Heart left ventricle (tissue), 16 donors: ENCODE data around the gene RBM26. TPM values are rescaled to one million over a fixed set of nuclear protein-coding genes. Genes with fewer than 3 reads are reported as not detected.

Experiments used
- ATAC-seq, 4 donors: fragments of 200-7000 bp; cut with Tn5 transposase; one replicate each; pipeline ENCODE4 v1.9.1; 2020 to 2022; ENCODE audit warnings: moderate library complexity in 4 of 4, mild to moderate bottlenecking in 3 of 4, moderate number of reproducible peaks in 1 of 4
- DNase-seq, 5 donors: peaks; one replicate each; pipeline ENCODE4 v3.0.0-alpha.2; 2020
- H3K27ac ChIP-seq, 12 donors: fragments of 200-600 bp; sonication (generic) in 4 of 12; one replicate each; pipeline versions ENCODE4 v1.5.0 to v1.8.0; 2016 to 2022; ENCODE audit warnings: mild to moderate bottlenecking in 2 of 12
- H3K27me3 ChIP-seq, 9 donors: fragments of 200-600 bp; sonication (generic) in 2 of 9; one replicate each; pipeline versions ENCODE4 v1.5.1 to v1.8.0; 2016 to 2022; ENCODE audit warnings: mild to moderate bottlenecking in 3 of 9
- H3K36me3 ChIP-seq, 9 donors: fragments of 200-600 bp; sonication (generic) in 2 of 9; one replicate each; pipeline versions ENCODE4 v1.5.0 to v1.8.0; 2018 to 2022; ENCODE audit warnings: mild to moderate bottlenecking in 2 of 9
- H3K4me1 ChIP-seq, 12 donors: fragments of 200-600 bp; sonication (generic) in 4 of 12; one replicate each; pipeline versions ENCODE4 v1.5.0 to v1.8.0; 2016 to 2022; ENCODE audit warnings: mild to moderate bottlenecking in 3 of 12
- H3K4me3 ChIP-seq, 12 donors: fragments of 200-600 bp; sonication (generic) in 4 of 12; one replicate each; pipeline versions ENCODE4 v1.5.0 to v1.8.0; 2017 to 2022; ENCODE audit warnings: mild to moderate bottlenecking in 9 of 12, moderate library complexity in 4 of 12
- H3K9me3 ChIP-seq, 12 donors: fragments of 200-600 bp; sonication (generic) in 4 of 12; one replicate each; pipeline versions ENCODE4 v1.5.0 to v1.8.0; 2016 to 2022; ENCODE audit warnings: mild to moderate bottlenecking in 1 of 12
- CTCF ChIP-seq, 12 donors: fragments of 200-600 bp; sonication (generic) in 4 of 12; IDR thresholded peaks; one replicate each; pipeline versions ENCODE4 v1.5.0 to v1.8.0; 2018 to 2022; ENCODE audit warnings: antibody characterized with exemption in 12 of 12, mild to moderate bottlenecking in 5 of 12
- POLR2A ChIP-seq, 2 donors: fragments of 450-650 bp; IDR thresholded peaks; one replicate each; pipeline ENCODE4 v1.6.1; 2017; ENCODE audit warnings: antibody characterized with exemption in 2 of 2, mild to moderate bottlenecking in 2 of 2, moderate library complexity in 2 of 2
- WGBS, 4 donors: extraction: QIAGEN DNeasy Blood & Tissue Kit in 2 of 4; methylation state at CpG; one replicate each; pipeline versions ENCODE4 v1.1.5 to v1.1.7; 2013 to 2018; 5-methylcytosine and 5-hydroxymethylcytosine counted together
- intact Hi-C, 10 donors: fragments of 100-400 bp; cut with DNase I; formaldehyde crosslinking; loops; one replicate each; pipeline versions ENCODE4 v1.11.1 to v1.14.2; 2022
- polyA plus RNA-seq, 2 donors: library from polyadenylated mRNA; stranded (reverse); fragments of 200-250 nt; gene quantifications; one replicate each; pipeline ENCODE4 v1.2.3, GENCODE V29; 2013
- total RNA-seq, 9 donors: library from RNA; depleted of rRNA in 2 of 9; stranded (reverse); fragments of >200 nt in 2 of 9; fragmentation: NEBNext Ultra II Directional in 3 of 9; extraction: Animal tissue kit (Norgen Biotek cat#: 25700) in 3 of 9; gene quantifications; one replicate each; pipeline versions ENCODE4 v1.1.0 to v1.2.4, GENCODE V29; 2016 to 2023
- donor health status: ischemic (EF 13 %, LVEDD 7.1; RV severe dilation, severe dysfunction).
- donor health status: healthy with polysubstance abuse.
- donor health status: DM: no; HTN: yes; CAD: no.
- donor health status: DM: no; HTN: no; CAD: no.
- donor health status: ischemic (EF 25% LVEDD 6.9; RV normal size, moderate dysfunction).
- donor health status: ischemic (EF 25% LVEDD 5.7; RV mildly dilated, moderate dysfunction).
- donor health status: healthy.
- donor health status: DM: yes; HTN: yes; CAD: no.
- donor health status: ischemic (EF 35%, LVEDD 5.7; RV mildly dilated, moderate dysfunction).
- donor health status: nonischemic (EF 11% LVEDD 7.7; RV severe dilation, severe dysfunction).
- donor health status: DM: yes; HTN: yes; CAD: no.
- donor health status: PGD.
- donor health status: ischemic (EF 29% LVEDD 5.4; RV normal size, mild dysfunction).
- donor health status: nonischemic (EF 23%, LVEDD 6.1; RV moderate dilation, normal function).

The RBM26 gene
- total and polyA plus RNA-seq, 11 donors: 11.5 to 28.4 (median 20.8) TPM

GRCh38 chr13:79392882-79393563 is 13.0 kb downstream of the RBM26 start:
- WGBS, 4 donors: 83 to 87% (median 85%) methylated on average over 6 of the region's 6 CpGs
- peaks cover 0 to 16% (median 8%) of the 10 kb centered on the region in 9 donors for H3K36me3 ChIP-seq

GRCh38 chr13:79389026-79389425 is 17.0 kb downstream of the RBM26 start:
- intact Hi-C loops: no loop called here
- 86 to 97% (median 92%) methylated on average over 1 of the region's 1 CpG for WGBS, 4 donors
- TF ChIP-seq POLR2A (IDR thresholded peaks at IDR 0.05) (no peak), CTCF (IDR thresholded peaks at IDR 0.05) (no peak)
- Histone ChIP-seq H3K36me3 (no peaks in the 10 kb centered on the region), H3K4me3 (no peak overlapping the region), H3K9me3 (no peaks in the 10 kb centered on the region), H3K4me1 (peaks cover 4 to 65% (median 34%) of the 10 kb centered on the region in 12 donors), H3K27me3 (no peaks in the 10 kb centered on the region), H3K27ac (no peak overlapping the region)
- DNase-seq: no peak
- no peak for ATAC-seq

More at GRCh38 chr13:79392882-79393563, 13.0 kb downstream of the RBM26 start:
- Histone ChIP-seq H3K4me3 (no peak overlapping the region), H3K4me1 (peaks cover 0 to 47% (median 15%) of the 10 kb centered on the region in 12 donors), H3K27ac (peak overlapping the region in 1 of 12 donors; percentile 65), H3K9me3 (peaks cover 0 to 16% (median 3%) of the 10 kb centered on the region in 12 donors), H3K27me3 (no peaks in the 10 kb centered on the region)
- ATAC-seq (no peak), DNase-seq (no peak)
- TF ChIP-seq POLR2A (IDR thresholded peaks at IDR 0.05) (no peak), CTCF (IDR thresholded peaks at IDR 0.05) (no peak)
- intact Hi-C loops: no loop called here

- no peak for TF ChIP-seq CTCF (IDR thresholded peaks at IDR 0.05)
- no peak for TF ChIP-seq POLR2A (IDR thresholded peaks at IDR 0.05)
- Histone ChIP-seq H3K4me1 (peaks cover 2 to 59% (median 25%) of the 10 kb centered on the region in 12 donors), H3K27ac (no peak overlapping the region), H3K9me3 (no peaks in the 10 kb centered on the region), H3K4me3 (no peak overlapping the region), H3K36me3 (no peaks in the 10 kb centered on the region), H3K27me3 (no peaks in the 10 kb centered on the region)
- intact Hi-C loops: no loop called here
- WGBS, 4 donors: 76 to 81% (median 79%) methylated on average over 4 of the region's 4 CpGs
- ATAC-seq (no peak), DNase-seq (no peak)
Observed at GRCh38 chr13:79387853-79388252, 18.2 kb downstream of the RBM26 start.

GRCh38 chr13:79386125-79386826 is 19.8 kb downstream of the RBM26 start:
- no peak overlapping the region for H3K4me3 ChIP-seq
- WGBS, 4 donors: 53 to 62% (median 56%) methylated on average over 1 of the region's 1 CpG
- no peaks in the 10 kb centered on the region for H3K36me3 ChIP-seq
- ATAC-seq (no peak), DNase-seq (no peak)
- intact Hi-C loops: no loop called here
- no peaks in the 10 kb centered on the region for H3K27me3 ChIP-seq
- no peaks in the 10 kb centered on the region for H3K9me3 ChIP-seq
- peaks cover 0 to 64% (median 22%) of the 10 kb centered on the region in 12 donors for H3K4me1 ChIP-seq
- TF ChIP-seq POLR2A (IDR thresholded peaks at IDR 0.05) (no peak), CTCF (IDR thresholded peaks at IDR 0.05) (no peak)
- no peak overlapping the region for H3K27ac ChIP-seq
